ENCODE results near the gene CRACDL.

Gene CRACDL

GRCh38 chr2:98807221-98807620 is 128.8 kb downstream of the CRACDL start:
- TF ChIP-seq CTCF (IDR thresholded peaks at IDR 0.05; ENCODE audit: insufficient read depth, low read depth, low read length, missing control alignments): no peak
- H3K4me3 ChIP-seq (ENCODE audit: low read length): no peak overlapping the region
- DNase-seq (ENCODE audit: low read depth): no peak

- TF ChIP-seq CTCF (IDR thresholded peaks at IDR 0.05; ENCODE audit: insufficient read depth, low read depth, low read length, missing control alignments): no peak
- DNase-seq (ENCODE audit: low read depth): peak; percentile 59
Observed at GRCh38 chr2:98806236-98806697, 129.8 kb downstream of the CRACDL start.

GRCh38 chr2:98805412-98806171 is 130.4 kb downstream of the CRACDL start:
- peak; percentile 92 for DNase-seq (ENCODE audit: low read depth)
- no peak for TF ChIP-seq CTCF (IDR thresholded peaks at IDR 0.05; ENCODE audit: insufficient read depth, low read depth, low read length, missing control alignments)
- H3K4me3 ChIP-seq (ENCODE audit: low read length): no peak overlapping the region

More at GRCh38 chr2:98806236-98806697, 129.8 kb downstream of the CRACDL start:
- H3K4me3 ChIP-seq (ENCODE audit: low read length): no peak overlapping the region

GRCh38 chr2:98804736-98805135 is 131.3 kb downstream of the CRACDL start:
- TF ChIP-seq CTCF (IDR thresholded peaks at IDR 0.05; ENCODE audit: insufficient read depth, low read depth, low read length, missing control alignments): no peak
- DNase-seq (ENCODE audit: low read depth): no peak
- no peak overlapping the region for H3K4me3 ChIP-seq (ENCODE audit: low read length)

GRCh38 chr2:98804265-98804650 is 131.8 kb downstream of the CRACDL start:
- no peak overlapping the region for H3K4me3 ChIP-seq (ENCODE audit: low read length)
- TF ChIP-seq CTCF (IDR thresholded peaks at IDR 0.05; ENCODE audit: insufficient read depth, low read depth, low read length, missing control alignments): no peak
- no peak for DNase-seq (ENCODE audit: low read depth)

GRCh38 chr2:98803405-98804264 is 132.4 kb downstream of the CRACDL start:
- DNase-seq (ENCODE audit: low read depth): no peak
- no peak overlapping the region for H3K4me3 ChIP-seq (ENCODE audit: low read length)
- TF ChIP-seq CTCF (IDR thresholded peaks at IDR 0.05; ENCODE audit: insufficient read depth, low read depth, low read length, missing control alignments): no peak
